HEK293 (cell line): ENCODE measurements around the gene C5orf15.

Source experiments
- BCL6B ChIP-seq: fragments of 450-650 bp; formaldehyde crosslinking; IDR thresholded peaks from 2 replicates; pipeline ENCODE4 v1.5.1; 2017; ENCODE audit warnings: missing biosample characterization, missing genetic modification characterization
- REST ChIP-seq: fragments of 450-650 bp; formaldehyde crosslinking; IDR thresholded peaks from 2 replicates; pipeline ENCODE4 v1.5.1; 2016; ENCODE audit warnings: missing biosample characterization, missing genetic modification characterization
- ZBTB26 ChIP-seq: fragments of 450-650 bp; formaldehyde crosslinking; optimal IDR thresholded peaks from 2 replicates; pipeline ENCODE3; 2016; ENCODE audit warnings: missing biosample characterization, mild to moderate bottlenecking, missing genetic modification characterization
- ZNF157 ChIP-seq: fragments of 450-650 bp; formaldehyde crosslinking; IDR thresholded peaks from 2 replicates; pipeline ENCODE4 v1.5.1; 2016; ENCODE audit warnings: missing biosample characterization, missing genetic modification characterization
- ZNF274 ChIP-seq, 2 experiments: fragments of 200-500 bp in 1 of 2; fragments of 450-650 bp in 1 of 2; sonication (Bioruptor generic) in 1 of 2; formaldehyde crosslinking in 1 of 2; IDR thresholded peaks; 2 replicates each; pipeline versions ENCODE4 v1.5.1 to v1.6.1; 2014 to 2016; ENCODE audit warnings: borderline replicate concordance in 1 of 2, inconsistent platforms in 1 of 2, low read length in 1 of 2, missing biosample characterization in 1 of 2, missing genetic modification characterization in 1 of 2
- ZNF324 ChIP-seq: fragments of 450-650 bp; formaldehyde crosslinking; IDR thresholded peaks from 2 replicates; pipeline ENCODE4 v1.5.1; 2016; ENCODE audit warnings: missing biosample characterization, missing genetic modification characterization
- ZNF426 ChIP-seq: fragments of 450-650 bp; formaldehyde crosslinking; IDR thresholded peaks from 2 replicates; pipeline ENCODE4 v1.5.1; 2017; ENCODE audit warnings: missing biosample characterization, missing genetic modification characterization, mild to moderate bottlenecking, inconsistent platforms, moderate library complexity
- TF ChIP-seq, protein P1 (sequence below): fragments of 450-650 bp; formaldehyde crosslinking; IDR thresholded peaks from 2 replicates; pipeline ENCODE4 v1.5.1; 2016; ENCODE audit warnings: missing biosample characterization, missing genetic modification characterization

- TF ChIP-seq ZNF324, result no peak
- TF ChIP-seq ZNF426 (tag by site-specific recombination), result no peak
- TF ChIP-seq, protein P1, sequence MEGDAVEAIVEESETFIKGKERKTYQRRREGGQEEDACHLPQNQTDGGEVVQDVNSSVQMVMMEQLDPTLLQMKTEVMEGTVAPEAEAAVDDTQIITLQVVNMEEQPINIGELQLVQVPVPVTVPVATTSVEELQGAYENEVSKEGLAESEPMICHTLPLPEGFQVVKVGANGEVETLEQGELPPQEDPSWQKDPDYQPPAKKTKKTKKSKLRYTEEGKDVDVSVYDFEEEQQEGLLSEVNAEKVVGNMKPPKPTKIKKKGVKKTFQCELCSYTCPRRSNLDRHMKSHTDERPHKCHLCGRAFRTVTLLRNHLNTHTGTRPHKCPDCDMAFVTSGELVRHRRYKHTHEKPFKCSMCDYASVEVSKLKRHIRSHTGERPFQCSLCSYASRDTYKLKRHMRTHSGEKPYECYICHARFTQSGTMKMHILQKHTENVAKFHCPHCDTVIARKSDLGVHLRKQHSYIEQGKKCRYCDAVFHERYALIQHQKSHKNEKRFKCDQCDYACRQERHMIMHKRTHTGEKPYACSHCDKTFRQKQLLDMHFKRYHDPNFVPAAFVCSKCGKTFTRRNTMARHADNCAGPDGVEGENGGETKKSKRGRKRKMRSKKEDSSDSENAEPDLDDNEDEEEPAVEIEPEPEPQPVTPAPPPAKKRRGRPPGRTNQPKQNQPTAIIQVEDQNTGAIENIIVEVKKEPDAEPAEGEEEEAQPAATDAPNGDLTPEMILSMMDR (tag by site-specific recombination), result no peak
- TF ChIP-seq BCL6B (tag by site-specific recombination), result no peak
- TF ChIP-seq ZNF157 (tag by site-specific recombination), result no peak
- no peak for TF ChIP-seq ZBTB26 (tag by site-specific recombination)
- TF ChIP-seq REST, result no peak
- TF ChIP-seq ZNF274 (IDR thresholded peaks at IDR 0.05; ENCODE audit: low read length), result no peak
- no peak for TF ChIP-seq ZNF274 (tag by site-specific recombination; IDR thresholded peaks at IDR 0.05; ENCODE audit: borderline replicate concordance)
Observed at GRCh38 chr5:134000091-134000511, 31.7 kb upstream of the C5orf15 start.
